ENCODE data around the gene GALNT18. TPM values are rescaled to one million over a fixed set of nuclear protein-coding genes. Genes with fewer than 3 reads are reported as not detected.

Gene GALNT18
- total and polyA plus RNA-seq, 2 donors: 7.9 to 16.1 TPM

- Histone ChIP-seq H3K4me1 (ENCODE audit: control insufficient read depth in 2 of 2, insufficient read depth in 2 of 2, low read length in 2 of 2) (no peaks in the 10 kb centered on the region), H3K27me3 (ENCODE audit: control insufficient read depth in 2 of 2, insufficient read depth in 1 of 2, low read length in 1 of 2) (no peaks in the 10 kb centered on the region), H3K4me3 (ENCODE audit: low read length in 2 of 2) (no peak overlapping the region), H3K36me3 (ENCODE audit: control insufficient read depth in 2 of 2, insufficient read depth in 2 of 2, low read length in 1 of 2) (no peaks in the 10 kb centered on the region), H3K27ac (ENCODE audit: low read depth in 1 of 2, low read length in 1 of 2) (no peak overlapping the region), H3K9me3 (ENCODE audit: control insufficient read depth in 2 of 2, insufficient read depth in 1 of 2, low read length in 1 of 2) (no peaks in the 10 kb centered on the region)
- no peak for DNase-seq (ENCODE audit: low read depth in 6 of 9, low spot score in 9 of 9)
- WGBS: 97% methylated on average over 4 of the region's 4 CpGs
Observed at GRCh38 chr11:11430431-11430830, 191.4 kb downstream of the GALNT18 start.

GRCh38 chr11:11428714-11429113, 193.1 kb downstream of the GALNT18 start:
- no peak for DNase-seq (ENCODE audit: low read depth in 6 of 9, low spot score in 9 of 9)
- no peaks in the 10 kb centered on the region for H3K9me3 ChIP-seq (ENCODE audit: control insufficient read depth in 2 of 2, insufficient read depth in 1 of 2, low read length in 1 of 2)
- H3K4me1 ChIP-seq (ENCODE audit: control insufficient read depth in 2 of 2, insufficient read depth in 2 of 2, low read length in 2 of 2): no peaks in the 10 kb centered on the region
- H3K27me3 ChIP-seq (ENCODE audit: control insufficient read depth in 2 of 2, insufficient read depth in 1 of 2, low read length in 1 of 2): no peaks in the 10 kb centered on the region
- 89% methylated on average over 4 of the region's 4 CpGs for WGBS
- H3K4me3 ChIP-seq (ENCODE audit: low read length in 2 of 2): no peak overlapping the region
- H3K27ac ChIP-seq (ENCODE audit: low read depth in 1 of 2, low read length in 1 of 2): no peak overlapping the region
- H3K36me3 ChIP-seq (ENCODE audit: control insufficient read depth in 2 of 2, insufficient read depth in 2 of 2, low read length in 1 of 2): no peaks in the 10 kb centered on the region

- Histone ChIP-seq H3K4me1 (ENCODE audit: control insufficient read depth in 2 of 2, insufficient read depth in 2 of 2, low read length in 2 of 2) (no peaks in the 10 kb centered on the region), H3K27me3 (ENCODE audit: control insufficient read depth in 2 of 2, insufficient read depth in 1 of 2, low read length in 1 of 2) (no peaks in the 10 kb centered on the region), H3K36me3 (ENCODE audit: control insufficient read depth in 2 of 2, insufficient read depth in 2 of 2, low read length in 1 of 2) (no peaks in the 10 kb centered on the region), H3K9me3 (ENCODE audit: control insufficient read depth in 2 of 2, insufficient read depth in 1 of 2, low read length in 1 of 2) (no peaks in the 10 kb centered on the region), H3K4me3 (ENCODE audit: low read length in 2 of 2) (no peak overlapping the region), H3K27ac (ENCODE audit: low read depth in 1 of 2, low read length in 1 of 2) (no peak overlapping the region)
- WGBS: 91% methylated on average over 5 of the region's 5 CpGs
- no peak for DNase-seq (ENCODE audit: low read depth in 6 of 9, low spot score in 9 of 9)
Observed at GRCh38 chr11:11427542-11427941, 194.3 kb downstream of the GALNT18 start.

GRCh38 chr11:11427140-11427539, 194.7 kb downstream of the GALNT18 start:
- Histone ChIP-seq H3K27me3 (ENCODE audit: control insufficient read depth in 2 of 2, insufficient read depth in 1 of 2, low read length in 1 of 2) (no peaks in the 10 kb centered on the region), H3K4me3 (ENCODE audit: low read length in 2 of 2) (no peak overlapping the region), H3K4me1 (ENCODE audit: control insufficient read depth in 2 of 2, insufficient read depth in 2 of 2, low read length in 2 of 2) (no peaks in the 10 kb centered on the region), H3K9me3 (ENCODE audit: control insufficient read depth in 2 of 2, insufficient read depth in 1 of 2, low read length in 1 of 2) (no peaks in the 10 kb centered on the region), H3K27ac (ENCODE audit: low read depth in 1 of 2, low read length in 1 of 2) (no peak overlapping the region), H3K36me3 (ENCODE audit: control insufficient read depth in 2 of 2, insufficient read depth in 2 of 2, low read length in 1 of 2) (no peaks in the 10 kb centered on the region)
- no peak for DNase-seq (ENCODE audit: low read depth in 6 of 9, low spot score in 9 of 9)
- WGBS: 90% methylated on average over 9 of the region's 9 CpGs

- H3K4me1 ChIP-seq (ENCODE audit: control insufficient read depth in 2 of 2, insufficient read depth in 2 of 2, low read length in 2 of 2): no peaks in the 10 kb centered on the region
- H3K27ac ChIP-seq (ENCODE audit: low read depth in 1 of 2, low read length in 1 of 2): no peak overlapping the region
- no peak overlapping the region for H3K4me3 ChIP-seq (ENCODE audit: low read length in 2 of 2)
- no peaks in the 10 kb centered on the region for H3K27me3 ChIP-seq (ENCODE audit: control insufficient read depth in 2 of 2, insufficient read depth in 1 of 2, low read length in 1 of 2)
- DNase-seq (ENCODE audit: low read depth in 6 of 9, low spot score in 9 of 9): no peak
- 96% methylated on average over 4 of the region's 4 CpGs for WGBS
- H3K9me3 ChIP-seq (ENCODE audit: control insufficient read depth in 2 of 2, insufficient read depth in 1 of 2, low read length in 1 of 2): no peaks in the 10 kb centered on the region
- H3K36me3 ChIP-seq (ENCODE audit: control insufficient read depth in 2 of 2, insufficient read depth in 2 of 2, low read length in 1 of 2): no peaks in the 10 kb centered on the region
Observed at GRCh38 chr11:11426226-11426952, 195.4 kb downstream of the GALNT18 start.

- DNase-seq (ENCODE audit: low read depth in 6 of 9, low spot score in 9 of 9): no peak
- H3K4me1 ChIP-seq (ENCODE audit: control insufficient read depth in 2 of 2, insufficient read depth in 2 of 2, low read length in 2 of 2): no peaks in the 10 kb centered on the region
- H3K36me3 ChIP-seq (ENCODE audit: control insufficient read depth in 2 of 2, insufficient read depth in 2 of 2, low read length in 1 of 2): no peaks in the 10 kb centered on the region
- no peak overlapping the region for H3K4me3 ChIP-seq (ENCODE audit: low read length in 2 of 2)
- no peaks in the 10 kb centered on the region for H3K27me3 ChIP-seq (ENCODE audit: control insufficient read depth in 2 of 2, insufficient read depth in 1 of 2, low read length in 1 of 2)
- WGBS: 94% methylated on average over 5 of the region's 5 CpGs
- H3K9me3 ChIP-seq (ENCODE audit: control insufficient read depth in 2 of 2, insufficient read depth in 1 of 2, low read length in 1 of 2): no peaks in the 10 kb centered on the region
- no peak overlapping the region for H3K27ac ChIP-seq (ENCODE audit: low read depth in 1 of 2, low read length in 1 of 2)
Observed at GRCh38 chr11:11425806-11426205, 196.0 kb downstream of the GALNT18 start.

GRCh38 chr11:11424688-11425087, 197.1 kb downstream of the GALNT18 start:
- Histone ChIP-seq H3K27me3 (ENCODE audit: control insufficient read depth in 2 of 2, insufficient read depth in 1 of 2, low read length in 1 of 2) (no peaks in the 10 kb centered on the region), H3K4me3 (ENCODE audit: low read length in 2 of 2) (no peak overlapping the region), H3K27ac (ENCODE audit: low read depth in 1 of 2, low read length in 1 of 2) (no peak overlapping the region), H3K4me1 (ENCODE audit: control insufficient read depth in 2 of 2, insufficient read depth in 2 of 2, low read length in 2 of 2) (peaks cover 0 to 2% of the 10 kb centered on the region in 2 donors), H3K9me3 (ENCODE audit: control insufficient read depth in 2 of 2, insufficient read depth in 1 of 2, low read length in 1 of 2) (no peaks in the 10 kb centered on the region), H3K36me3 (ENCODE audit: control insufficient read depth in 2 of 2, insufficient read depth in 2 of 2, low read length in 1 of 2) (no peaks in the 10 kb centered on the region)
- WGBS: 94% methylated on average over 7 of the region's 7 CpGs
- no peak for DNase-seq (ENCODE audit: low read depth in 6 of 9, low spot score in 9 of 9)

- no peak for DNase-seq (ENCODE audit: low read depth in 6 of 9, low spot score in 9 of 9)
- no peak overlapping the region for H3K4me3 ChIP-seq (ENCODE audit: low read length in 2 of 2)
- peaks cover 0 to 2% of the 10 kb centered on the region in 2 donors for H3K4me1 ChIP-seq (ENCODE audit: control insufficient read depth in 2 of 2, insufficient read depth in 2 of 2, low read length in 2 of 2)
- H3K27ac ChIP-seq (ENCODE audit: low read depth in 1 of 2, low read length in 1 of 2): no peak overlapping the region
- H3K9me3 ChIP-seq (ENCODE audit: control insufficient read depth in 2 of 2, insufficient read depth in 1 of 2, low read length in 1 of 2): no peaks in the 10 kb centered on the region
- WGBS: 94% methylated on average over 5 of the region's 5 CpGs
- H3K36me3 ChIP-seq (ENCODE audit: control insufficient read depth in 2 of 2, insufficient read depth in 2 of 2, low read length in 1 of 2): no peaks in the 10 kb centered on the region
- H3K27me3 ChIP-seq (ENCODE audit: control insufficient read depth in 2 of 2, insufficient read depth in 1 of 2, low read length in 1 of 2): peaks cover 0 to under 1% of the 10 kb centered on the region in 2 donors
Observed at GRCh38 chr11:11422411-11423128, 199.2 kb downstream of the GALNT18 start.

GRCh38 chr11:11421509-11421908, 200.3 kb downstream of the GALNT18 start:
- Histone ChIP-seq H3K4me1 (ENCODE audit: control insufficient read depth in 2 of 2, insufficient read depth in 2 of 2, low read length in 2 of 2) (peaks cover 0 to 2% of the 10 kb centered on the region in 2 donors), H3K27me3 (ENCODE audit: control insufficient read depth in 2 of 2, insufficient read depth in 1 of 2, low read length in 1 of 2) (peaks cover 0 to 6% of the 10 kb centered on the region in 2 donors), H3K36me3 (ENCODE audit: control insufficient read depth in 2 of 2, insufficient read depth in 2 of 2, low read length in 1 of 2) (no peaks in the 10 kb centered on the region), H3K9me3 (ENCODE audit: control insufficient read depth in 2 of 2, insufficient read depth in 1 of 2, low read length in 1 of 2) (no peaks in the 10 kb centered on the region), H3K4me3 (ENCODE audit: low read length in 2 of 2) (no peak overlapping the region), H3K27ac (ENCODE audit: low read depth in 1 of 2, low read length in 1 of 2) (no peak overlapping the region)
- DNase-seq (ENCODE audit: low read depth in 6 of 9, low spot score in 9 of 9): no peak
- WGBS: 48% methylated on average over 2 of the region's 2 CpGs
